Osteocyte (in vitro differentiated cells): ENCODE data around the gene PRRT1. TPM values are rescaled to one million over a fixed set of nuclear protein-coding genes. Genes with fewer than 3 reads are reported as not detected.

ENCODE experiments used
- DNase-seq: peaks from one replicate; pipeline ENCODE4 v3.0.0; 2021; ENCODE audit warnings: mixed read lengths; ENCODE audit not compliant: unreplicated experiment; ENCODE audit errors: extremely low spot score
- H3K27ac Mint-ChIP-seq: one replicate; pipeline ENCODE4 v1.8.0; 2021; ENCODE audit warnings: mild to moderate bottlenecking, mixed read lengths; ENCODE audit not compliant: unreplicated experiment
- H3K27me3 Mint-ChIP-seq: one replicate; pipeline ENCODE4 v1.8.0; 2021; ENCODE audit warnings: mixed read lengths; ENCODE audit not compliant: unreplicated experiment
- H3K36me3 Mint-ChIP-seq: one replicate; pipeline ENCODE4 v1.8.0; 2021; ENCODE audit warnings: mixed read lengths; ENCODE audit not compliant: unreplicated experiment
- H3K4me1 Mint-ChIP-seq: one replicate; pipeline ENCODE4 v1.8.0; 2021; ENCODE audit warnings: mixed read lengths; ENCODE audit not compliant: unreplicated experiment
- H3K4me3 Mint-ChIP-seq: one replicate; pipeline ENCODE4 v1.8.0; 2021; ENCODE audit warnings: mild to moderate bottlenecking, moderate library complexity, mixed read lengths; ENCODE audit not compliant: unreplicated experiment
- H3K9me3 Mint-ChIP-seq: one replicate; pipeline ENCODE4 v1.8.0; 2021; ENCODE audit warnings: mixed read lengths; ENCODE audit not compliant: unreplicated experiment
- total RNA-seq: library from RNA; stranded (reverse); gene quantifications from 2 replicates; pipeline ENCODE4 v1.2.1, GENCODE V29; 2021
- TF ChIP-seq, protein P1 (sequence below): fragments of 200-600 bp; sonication (generic); IDR thresholded peaks from 2 replicates; pipeline ENCODE4 v1.5.0; 2021; ENCODE audit warnings: antibody characterized with exemption, mild to moderate bottlenecking, moderate library complexity

The PRRT1 gene
- total RNA-seq, 1 donor from 2014 or later, result 2.1 TPM

DNA sequence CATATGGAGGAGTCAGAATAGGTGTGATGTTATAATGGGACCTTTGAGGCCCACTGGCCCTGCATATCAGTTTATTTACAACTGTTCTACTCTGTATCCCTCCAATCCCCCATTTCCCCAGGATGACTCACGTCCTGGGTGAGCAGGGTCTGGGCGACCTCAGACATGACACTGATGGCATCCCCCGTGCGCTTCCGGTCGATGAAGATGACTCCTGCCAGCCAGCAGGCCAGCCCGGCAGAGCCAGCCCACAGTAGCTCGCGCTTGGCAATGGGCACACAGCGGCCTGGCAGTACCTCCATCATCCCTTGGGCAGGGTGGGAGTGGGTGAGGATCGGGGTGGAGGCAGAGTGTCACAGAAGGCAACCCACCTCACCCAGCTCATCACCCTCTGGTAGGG, 18.6 kb upstream of the PRRT1 start:
- no peaks in the 10 kb centered on the region for H3K9me3 Mint-ChIP-seq
- H3K4me3 Mint-ChIP-seq, result no peak overlapping the region
- peaks cover 23% of the 10 kb centered on the region for H3K4me1 Mint-ChIP-seq
- no peak overlapping the region for H3K27ac Mint-ChIP-seq
- peaks cover 38% of the 10 kb centered on the region for H3K36me3 Mint-ChIP-seq
- TF ChIP-seq, protein P1, sequence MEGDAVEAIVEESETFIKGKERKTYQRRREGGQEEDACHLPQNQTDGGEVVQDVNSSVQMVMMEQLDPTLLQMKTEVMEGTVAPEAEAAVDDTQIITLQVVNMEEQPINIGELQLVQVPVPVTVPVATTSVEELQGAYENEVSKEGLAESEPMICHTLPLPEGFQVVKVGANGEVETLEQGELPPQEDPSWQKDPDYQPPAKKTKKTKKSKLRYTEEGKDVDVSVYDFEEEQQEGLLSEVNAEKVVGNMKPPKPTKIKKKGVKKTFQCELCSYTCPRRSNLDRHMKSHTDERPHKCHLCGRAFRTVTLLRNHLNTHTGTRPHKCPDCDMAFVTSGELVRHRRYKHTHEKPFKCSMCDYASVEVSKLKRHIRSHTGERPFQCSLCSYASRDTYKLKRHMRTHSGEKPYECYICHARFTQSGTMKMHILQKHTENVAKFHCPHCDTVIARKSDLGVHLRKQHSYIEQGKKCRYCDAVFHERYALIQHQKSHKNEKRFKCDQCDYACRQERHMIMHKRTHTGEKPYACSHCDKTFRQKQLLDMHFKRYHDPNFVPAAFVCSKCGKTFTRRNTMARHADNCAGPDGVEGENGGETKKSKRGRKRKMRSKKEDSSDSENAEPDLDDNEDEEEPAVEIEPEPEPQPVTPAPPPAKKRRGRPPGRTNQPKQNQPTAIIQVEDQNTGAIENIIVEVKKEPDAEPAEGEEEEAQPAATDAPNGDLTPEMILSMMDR, result no peak
- no peaks in the 10 kb centered on the region for H3K27me3 Mint-ChIP-seq
- DNase-seq, result no peak

DNA sequence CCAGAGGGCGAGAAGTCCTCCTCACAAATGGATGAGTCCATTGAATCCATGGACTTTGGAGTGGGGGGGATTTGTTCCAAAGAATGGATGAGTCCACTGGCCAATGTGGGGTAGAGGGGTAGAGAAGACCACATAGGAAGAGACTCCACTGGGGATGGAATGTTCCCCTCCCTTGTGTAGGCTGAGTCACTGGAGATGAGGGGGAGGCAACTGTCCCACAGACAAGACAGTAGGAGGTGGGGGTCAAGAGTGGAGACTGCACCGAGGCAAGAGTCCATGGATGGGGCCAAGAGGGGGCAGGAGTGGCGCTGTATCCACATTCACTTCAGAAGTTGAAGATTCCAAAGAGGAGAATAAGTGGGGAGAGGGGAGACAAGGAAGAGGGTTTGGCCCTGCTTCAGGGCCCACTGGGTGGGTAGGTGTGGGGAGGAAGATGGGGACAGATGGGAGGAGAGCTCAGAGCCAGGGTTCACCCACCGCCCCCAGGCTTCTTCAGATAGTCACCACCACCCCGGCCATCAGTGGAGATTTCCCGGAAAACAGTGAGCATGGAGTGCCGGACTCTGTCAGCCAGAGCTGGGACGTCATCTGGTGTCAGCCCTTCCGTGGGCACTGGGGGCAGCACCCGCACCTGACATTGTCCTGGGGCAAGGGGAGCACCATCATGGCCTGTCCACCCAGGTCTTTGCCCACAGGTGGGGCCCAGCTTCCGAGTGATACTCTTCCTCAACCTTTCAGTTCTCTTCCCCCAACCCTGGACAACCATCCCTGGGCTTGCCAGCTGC, 17.3 kb upstream of the PRRT1 start:
- Mint-ChIP-seq H3K4me3 (no peak overlapping the region), H3K4me1 (peaks cover 12% of the 10 kb centered on the region), H3K27me3 (no peaks in the 10 kb centered on the region), H3K27ac (peak overlapping the region; percentile 4), H3K9me3 (no peaks in the 10 kb centered on the region), H3K36me3 (peaks cover 42% of the 10 kb centered on the region)
- DNase-seq, result no peak
- TF ChIP-seq, protein P1, result no peak

DNA sequence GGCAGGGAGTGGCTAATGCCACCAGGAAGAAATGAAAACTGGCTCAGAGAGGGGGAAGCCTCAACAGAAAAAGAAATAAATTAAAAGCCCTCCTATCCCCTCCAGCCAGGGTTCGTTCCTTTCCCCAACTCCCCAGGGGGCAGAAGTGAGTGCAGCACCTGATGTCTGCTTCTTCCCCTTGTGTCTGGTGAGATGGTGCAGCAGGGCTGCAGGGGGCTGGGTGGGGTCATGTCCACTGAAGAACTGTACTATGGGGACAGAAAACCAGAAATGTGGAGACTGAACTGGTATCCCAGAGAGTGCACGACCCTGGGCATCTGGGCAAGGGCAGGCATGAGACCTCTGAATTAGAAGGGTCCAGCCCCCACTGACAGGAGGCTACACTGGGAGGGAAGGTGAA, 16.6 kb upstream of the PRRT1 start:
- Mint-ChIP-seq H3K4me3 (no peak overlapping the region), H3K36me3 (peaks cover 42% of the 10 kb centered on the region), H3K27ac (peak overlapping the region; percentile 35), H3K27me3 (no peaks in the 10 kb centered on the region), H3K4me1 (peaks cover 7% of the 10 kb centered on the region), H3K9me3 (no peaks in the 10 kb centered on the region)
- no peak for DNase-seq
- TF ChIP-seq, protein P1, result no peak

DNA sequence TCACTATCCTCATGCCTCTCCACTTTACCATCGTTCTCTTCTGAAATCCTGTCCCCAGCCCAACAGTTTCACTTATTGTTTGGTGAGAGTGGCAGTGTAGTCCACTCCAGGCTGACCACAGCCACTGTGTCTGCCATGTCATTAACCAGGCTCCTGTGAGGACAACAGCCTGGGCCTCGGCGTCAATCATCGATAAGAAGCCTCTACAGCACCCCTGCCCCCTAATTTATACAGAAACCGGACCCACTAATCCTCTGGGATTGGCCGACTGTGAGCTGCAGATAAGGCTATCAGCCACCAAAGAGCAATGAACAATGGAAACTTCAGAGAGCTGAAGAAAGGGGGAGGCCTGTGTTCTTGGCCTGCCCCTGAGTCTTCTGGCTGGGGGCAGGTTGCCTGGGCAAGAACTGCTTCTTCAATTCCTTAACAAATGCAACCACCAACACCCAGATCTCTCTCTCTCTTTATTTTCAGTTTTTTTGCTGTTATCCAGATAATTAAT, 16.1 kb upstream of the PRRT1 start:
- Mint-ChIP-seq H3K4me3 (no peak overlapping the region), H3K27ac (peak overlapping the region; percentile 35), H3K4me1 (peaks cover 6% of the 10 kb centered on the region), H3K27me3 (no peaks in the 10 kb centered on the region), H3K9me3 (no peaks in the 10 kb centered on the region), H3K36me3 (peaks cover 46% of the 10 kb centered on the region)
- no peak for DNase-seq
- TF ChIP-seq, protein P1, result no peak

DNA sequence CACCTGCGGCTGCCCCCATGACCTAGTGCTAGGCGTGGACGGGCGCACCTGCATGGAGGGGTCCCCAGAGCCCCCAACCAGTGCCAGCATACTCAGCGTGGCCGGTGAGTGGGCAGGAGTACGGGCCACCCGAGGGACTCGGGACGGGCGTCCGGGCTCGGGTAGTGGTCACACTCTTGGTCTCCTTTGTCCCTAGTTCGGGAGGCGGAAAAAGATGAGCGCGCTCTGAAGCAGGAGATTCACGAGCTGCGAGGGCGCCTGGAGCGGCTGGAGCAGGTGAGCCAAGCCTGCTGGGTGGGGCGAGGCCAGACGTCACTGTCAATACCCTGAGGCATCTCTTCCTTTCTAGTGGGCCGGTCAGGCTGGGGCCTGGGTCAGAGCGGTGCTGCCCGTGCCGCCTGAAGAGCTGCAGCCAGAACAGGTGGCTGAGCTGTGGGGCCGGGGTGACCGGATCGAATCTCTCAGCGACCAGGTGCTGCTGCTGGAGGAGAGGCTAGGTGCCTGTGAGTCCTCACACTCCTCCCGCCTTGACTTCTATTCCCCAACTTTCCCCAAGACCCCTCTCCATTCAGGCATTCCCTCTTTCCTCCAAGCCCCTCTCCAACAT, 15.5 kb upstream of the PRRT1 start:
- Mint-ChIP-seq H3K4me3 (no peak overlapping the region), H3K27ac (peak overlapping the region; percentile 35), H3K36me3 (peaks cover 49% of the 10 kb centered on the region), H3K27me3 (no peaks in the 10 kb centered on the region), H3K9me3 (no peaks in the 10 kb centered on the region), H3K4me1 (peaks cover 3% of the 10 kb centered on the region)
- DNase-seq, result no peak
- TF ChIP-seq, protein P1, result no peak
